Stimulated activated CD4-positive, alpha-beta T cell treated with anti-CD3 and anti-CD28 coated beads, TNF-alpha, amount 100 ng/mL, for 24 hours (primary cell): ENCODE results near the gene MBLAC1.
"Not testable (repeated sequence)": the region's sequence is repeated elsewhere in the genome, so short reads cannot be mapped to it uniquely, and the experiment has no call there.

ENCODE experiments used
- DNase-seq, 3 experiments: peaks; one replicate each; pipeline ENCODE4 v3.0.0-alpha.2; 2020; ENCODE audit warnings: low read depth in 3 of 3

Gene MBLAC1

DNA sequence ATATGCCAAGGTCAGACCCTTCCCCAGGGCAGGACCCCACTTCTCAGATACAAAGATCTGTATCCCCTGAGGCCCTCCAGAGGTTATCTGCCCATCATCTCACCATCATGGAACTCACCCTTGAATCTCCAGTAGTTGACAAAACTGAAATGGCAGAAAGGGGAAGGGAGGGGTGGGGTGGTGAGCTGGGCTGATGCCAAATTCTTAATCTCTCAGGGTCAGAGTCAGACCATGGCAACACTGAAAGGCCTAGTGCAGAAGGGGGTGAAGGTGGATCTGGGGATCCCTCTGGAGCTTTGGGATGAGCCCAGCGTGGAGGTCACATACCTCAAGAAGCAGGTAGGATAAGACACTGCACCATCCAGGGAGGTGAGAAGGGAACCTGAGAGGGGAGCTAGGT lies 4.2 kb upstream of the MBLAC1 start:
- no peak for DNase-seq

DNA sequence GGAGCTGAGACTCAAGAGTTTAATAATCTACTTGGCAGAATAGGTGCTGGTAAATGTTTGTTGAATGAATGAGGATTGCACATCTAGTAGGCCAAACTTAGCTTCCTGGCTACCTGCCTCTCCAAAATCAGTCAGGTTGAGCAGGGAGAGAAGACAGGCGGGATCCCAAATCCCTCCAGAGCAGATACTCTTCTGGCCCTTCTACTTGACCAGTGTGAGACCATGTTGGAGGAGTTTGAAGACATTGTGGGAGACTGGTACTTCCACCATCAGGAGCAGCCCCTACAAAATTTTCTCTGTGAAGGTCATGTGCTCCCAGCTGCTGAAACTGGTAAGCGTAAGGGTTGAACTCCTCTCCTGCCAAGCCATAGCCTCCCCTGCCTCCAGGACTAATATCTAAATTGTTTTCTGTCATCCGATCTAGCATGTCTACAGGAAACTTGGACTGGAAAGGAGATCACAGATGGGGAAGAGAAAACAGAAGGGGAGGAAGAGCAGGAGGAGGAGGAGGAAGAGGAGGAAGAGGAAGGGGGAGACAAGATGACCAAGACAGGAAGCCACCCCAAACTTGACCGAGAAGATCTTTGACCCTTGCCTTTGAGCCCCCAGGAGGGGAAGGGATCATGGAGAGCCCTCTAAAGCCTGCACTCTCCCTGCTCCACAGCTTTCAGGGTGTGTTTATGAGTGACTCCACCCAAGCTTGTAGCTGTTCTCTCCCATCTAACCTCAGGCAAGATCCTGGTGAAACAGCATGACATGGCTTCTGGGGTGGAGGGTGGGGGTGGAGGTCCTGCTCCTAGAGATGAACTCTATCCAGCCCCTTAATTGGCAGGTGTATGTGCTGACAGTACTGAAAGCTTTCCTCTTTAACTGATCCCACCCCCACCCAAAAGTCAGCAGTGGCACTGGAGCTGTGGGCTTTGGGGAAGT lies 2.2 kb upstream of the MBLAC1 start:
- no peak for DNase-seq

DNA sequence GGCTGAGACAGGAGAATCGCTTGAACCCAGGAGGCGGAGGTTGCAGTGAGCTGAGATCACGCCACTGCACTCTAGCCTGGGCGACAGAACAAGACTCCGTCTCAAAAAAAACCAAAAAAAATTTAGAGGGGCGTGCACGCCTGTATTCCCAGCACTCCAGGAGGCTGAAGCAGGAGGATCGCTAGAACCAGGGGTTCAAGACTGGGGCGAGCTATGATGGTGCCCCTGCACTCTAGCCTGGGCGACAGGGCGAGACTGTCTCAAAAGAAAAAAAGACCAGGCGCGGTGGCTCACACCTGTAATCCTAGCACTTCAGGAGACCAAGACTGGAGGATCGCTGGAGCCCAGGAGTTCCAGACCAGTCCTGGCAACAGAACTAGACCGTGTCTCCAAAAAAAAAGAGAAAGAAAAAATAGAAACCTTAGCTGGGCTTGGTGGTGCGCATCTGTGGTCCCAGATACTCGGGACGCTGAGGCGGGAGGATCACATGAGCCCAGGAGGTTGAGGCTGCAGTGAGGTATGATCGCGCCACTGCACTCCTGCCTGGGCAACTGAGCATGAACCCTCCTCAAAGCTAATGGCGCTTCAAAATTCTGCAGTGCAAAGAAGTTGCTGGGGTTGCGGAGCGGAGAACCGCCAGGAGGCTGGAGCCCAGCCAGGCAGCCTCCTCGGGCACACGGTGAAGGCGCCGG lies 382 bp upstream of the MBLAC1 start:
- DNase-seq = no peak

DNA sequence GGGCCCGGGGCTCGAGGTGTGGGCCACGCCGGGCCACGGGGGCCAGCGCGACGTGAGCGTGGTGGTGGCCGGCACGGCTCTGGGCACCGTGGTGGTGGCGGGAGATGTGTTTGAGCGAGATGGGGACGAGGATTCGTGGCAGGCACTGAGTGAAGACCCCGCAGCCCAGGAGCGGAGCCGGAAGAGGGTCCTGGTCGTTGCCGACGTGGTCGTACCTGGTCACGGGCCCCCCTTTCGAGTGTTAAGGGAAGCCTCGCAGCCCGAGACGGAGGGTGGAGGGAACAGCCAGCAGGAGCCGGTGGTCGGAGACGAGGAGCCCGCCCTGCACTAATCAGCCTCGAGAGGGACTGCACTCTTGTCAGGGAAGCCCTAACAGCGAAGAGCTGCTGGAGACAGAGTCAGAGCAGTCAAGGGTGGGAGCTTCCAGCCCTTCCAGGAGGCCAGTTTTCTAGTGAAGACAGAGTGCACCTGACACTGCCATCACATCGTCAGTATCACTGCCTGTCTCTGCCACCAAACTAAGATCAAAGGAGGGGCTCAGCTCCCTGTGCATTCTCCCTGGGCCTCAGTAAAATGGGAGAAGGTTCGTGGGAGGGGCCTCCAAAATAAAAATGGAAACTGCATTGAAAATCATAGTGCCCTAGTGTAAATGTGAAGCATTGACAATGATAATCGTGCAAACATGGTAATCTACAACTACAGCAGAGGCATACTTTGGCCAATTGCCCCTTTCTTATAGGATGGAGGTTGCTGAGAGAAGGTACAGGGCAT lies 1.3 kb downstream of the MBLAC1 start:
- no peak for DNase-seq

DNA sequence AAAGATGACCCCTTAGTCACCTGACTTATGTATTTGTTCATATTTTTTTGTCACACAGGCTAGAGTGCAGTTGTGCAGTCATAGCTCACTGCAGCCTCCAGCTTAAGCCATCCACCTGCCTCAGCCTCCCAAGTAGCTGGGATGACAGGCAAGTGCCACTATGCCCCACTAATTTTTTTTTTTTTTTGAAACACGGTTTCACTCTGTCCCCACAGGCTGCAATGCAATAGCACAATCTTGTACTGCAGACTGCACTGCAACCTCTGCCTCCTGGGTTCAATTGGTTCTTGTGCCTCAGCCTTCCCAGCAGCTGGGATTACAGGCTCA lies 1.8 kb downstream of the MBLAC1 start:
- DNase-seq = no peak

- DNase-seq = not testable (repeated sequence)
Observed at GRCh38 chr7:100130220-100130607, 3.4 kb downstream of the MBLAC1 start.

DNA sequence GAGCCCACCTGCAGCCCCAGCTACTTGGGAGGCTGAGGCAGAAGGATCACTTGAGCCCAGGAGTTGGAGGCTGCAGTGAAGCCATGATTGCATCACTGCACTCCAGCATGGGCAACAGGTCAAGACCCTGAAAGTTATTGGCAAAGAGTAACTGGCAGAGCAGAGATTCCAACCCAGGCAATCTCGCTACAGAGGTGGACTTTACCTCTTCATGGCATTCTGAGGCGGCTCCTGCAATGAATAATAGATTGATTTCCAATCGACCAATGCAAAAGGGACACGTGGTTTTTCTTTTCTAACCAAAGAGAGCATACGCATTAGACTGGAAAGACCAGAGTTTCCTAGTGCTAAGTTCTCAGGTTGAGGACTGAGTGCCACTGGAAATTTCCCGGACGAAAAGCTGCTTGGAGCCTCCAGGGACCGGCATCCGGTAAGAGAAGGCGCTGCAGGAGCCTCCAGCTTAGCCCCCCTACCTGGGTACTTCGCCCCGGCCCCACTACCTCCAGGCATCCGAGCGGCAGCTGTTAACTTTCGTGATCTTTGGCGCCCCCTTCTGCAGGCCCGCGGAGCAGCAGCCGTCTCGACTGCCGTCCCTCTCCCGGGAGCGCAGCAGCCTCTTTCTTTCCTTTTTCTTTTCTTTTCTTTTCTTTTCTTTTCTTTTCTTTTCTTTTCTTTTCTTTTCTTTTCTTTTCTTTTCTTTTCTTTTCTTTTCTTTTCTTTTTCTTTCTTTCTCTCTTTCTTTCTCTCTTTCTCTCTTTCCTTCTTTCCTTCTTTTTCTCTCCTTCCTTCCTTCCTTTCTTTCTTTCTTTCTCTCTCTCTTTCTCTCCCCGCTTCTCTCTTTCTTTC lies 4.1 kb downstream of the MBLAC1 start:
- peak; percentile 64 to 81 (median 73) for DNase-seq

DNA sequence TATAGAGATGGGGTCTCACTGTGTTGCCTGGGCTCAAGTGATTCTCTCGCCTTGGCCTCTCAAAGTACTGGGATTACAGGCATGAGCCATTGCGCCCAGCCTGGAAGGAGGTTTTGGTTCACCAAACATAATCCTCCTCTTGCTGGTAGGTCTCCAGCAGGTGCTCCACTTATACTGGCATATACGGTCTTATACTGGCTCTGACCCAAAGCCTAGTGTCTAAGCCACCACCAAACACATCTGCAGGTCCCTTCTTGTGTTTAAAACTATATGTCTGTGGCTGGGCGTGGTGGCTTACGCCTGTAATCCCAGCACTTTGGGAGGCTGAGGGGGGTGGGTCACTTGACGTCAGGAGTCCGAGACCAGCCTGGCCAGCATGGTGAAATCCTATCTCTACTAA lies 5.4 kb downstream of the MBLAC1 start:
- DNase-seq = no peak

GRCh38 chr7:100132697-100133151 lies 6.0 kb downstream of the MBLAC1 start:
- DNase-seq = peak in 2 of 3 experiments; percentile 52 to 62

- no peak for DNase-seq
Observed at GRCh38 chr7:100137851-100138760, 11.3 kb downstream of the MBLAC1 start.

GRCh38 chr7:100141555-100141949 lies 14.8 kb downstream of the MBLAC1 start:
- DNase-seq = no peak

GRCh38 chr7:100142461-100142860 lies 15.7 kb downstream of the MBLAC1 start:
- DNase-seq = no peak

- DNase-seq = not testable (repeated sequence)
Observed at GRCh38 chr7:100146350-100146749, 19.6 kb downstream of the MBLAC1 start.

- no peak for DNase-seq
Observed at GRCh38 chr7:100147278-100147677, 20.5 kb downstream of the MBLAC1 start.

GRCh38 chr7:100148225-100148558 lies 21.4 kb downstream of the MBLAC1 start:
- no peak for DNase-seq

DNA sequence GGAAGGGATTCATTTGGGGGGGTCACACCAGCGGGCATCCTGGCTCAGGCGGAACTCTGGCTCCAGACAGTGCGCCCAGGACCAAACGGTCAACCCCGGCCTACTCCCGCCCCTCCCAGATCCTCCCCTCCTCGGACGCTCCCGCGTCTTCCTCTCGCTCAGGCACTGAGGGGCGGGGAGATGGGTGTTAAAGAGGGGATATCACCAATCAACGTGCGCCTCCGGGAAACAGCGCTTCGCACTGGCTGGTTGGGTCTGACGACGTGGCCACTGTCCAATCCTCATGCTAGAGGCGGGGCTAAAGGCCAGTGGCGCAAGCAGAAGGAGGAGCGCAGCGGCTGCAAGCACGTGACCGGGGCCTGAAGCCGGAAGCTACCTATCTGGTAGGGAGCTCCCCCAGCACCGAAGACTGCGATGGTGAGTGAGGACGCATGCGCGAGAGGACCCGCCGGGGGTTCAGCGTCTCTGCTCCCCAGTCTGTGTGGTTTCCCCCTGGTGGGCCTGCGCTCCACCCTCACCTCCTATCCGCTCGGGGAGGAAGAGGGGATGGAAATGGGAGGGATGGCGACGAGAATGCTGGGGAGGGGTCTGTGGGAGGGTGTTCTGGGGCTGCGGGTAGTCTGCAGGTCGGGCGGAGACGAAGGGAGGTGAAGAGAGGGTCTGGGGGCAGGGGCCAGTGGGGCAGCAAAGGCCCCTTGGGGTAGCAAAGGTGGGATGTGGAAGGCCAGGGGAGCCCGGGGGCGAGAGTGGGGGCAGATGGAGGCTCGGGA lies 22.0 kb downstream of the MBLAC1 start, which contains the start of gene LAMTOR4:
TSS of gene LAMTOR4 (plus strand) at position 360 of the 770 bp plus-strand sequence. CDS start at position 415, 55 bp downstream.
- peak; percentile 92 to 98 (median 97) for DNase-seq

GRCh38 chr7:100152404-100152803 lies 25.6 kb downstream of the MBLAC1 start:
- no peak for DNase-seq

- DNase-seq = no peak
Observed at GRCh38 chr7:100152937-100153666, 26.3 kb downstream of the MBLAC1 start.
